ENCODE data around the gene ARHGAP35.
A peak's percentile ranks its signal among the peaks of the same experiment; 100 is the strongest.
"Not testable (repeated sequence)": the region's sequence is repeated elsewhere in the genome, so short reads cannot be mapped to it uniquely, and the experiment has no call there.

Gene ARHGAP35

GRCh38 chr19:46844067-46844489, 16.7 kb upstream of the ARHGAP35 start:
- DNase-seq (ENCODE audit: low read depth) = peak; percentile 57

DNA sequence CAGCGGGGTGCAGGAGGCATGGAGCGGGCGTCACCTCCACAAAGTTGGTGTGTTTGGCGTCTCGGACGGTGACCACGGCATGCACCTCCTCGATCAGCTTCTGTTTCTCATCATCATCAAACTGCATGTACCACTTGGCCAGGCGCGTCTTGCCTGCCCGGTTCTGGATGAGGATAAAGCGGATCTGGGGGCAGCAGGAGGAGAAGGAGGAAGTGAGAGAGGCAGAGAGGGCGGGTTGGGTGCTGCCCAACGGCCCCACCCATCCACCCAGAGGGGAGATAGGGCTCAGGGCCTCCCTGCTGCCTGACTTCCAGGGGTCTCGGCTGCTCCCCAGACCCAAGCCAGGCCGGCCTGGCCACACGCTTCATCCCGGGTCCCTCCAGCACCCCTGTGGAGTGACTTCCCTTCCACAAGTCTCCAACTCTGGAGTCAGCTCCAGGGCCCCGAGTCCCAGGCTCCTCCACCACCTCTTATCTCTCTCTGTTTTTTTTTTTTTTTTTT, 14.8 kb upstream of the ARHGAP35 start:
- no peak for DNase-seq (ENCODE audit: low read depth)

DNA sequence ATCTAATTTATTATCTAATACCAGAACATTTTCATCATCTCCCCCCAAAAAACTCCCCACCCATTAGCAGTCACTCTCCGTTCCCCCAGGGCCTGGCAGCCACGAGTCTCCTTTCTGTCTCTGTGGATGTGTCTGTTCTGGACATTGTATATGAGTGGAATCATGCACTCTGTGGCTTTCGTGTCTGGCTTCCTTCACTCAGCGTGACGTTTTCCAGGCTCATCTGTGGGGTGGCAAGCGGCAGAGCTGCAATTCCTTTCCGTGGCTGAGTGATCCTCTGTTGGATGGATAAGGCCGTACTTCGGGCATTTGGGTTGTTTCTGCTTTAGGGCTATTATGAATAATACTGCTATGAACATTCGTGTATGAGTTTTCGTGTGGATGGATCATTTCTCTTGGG, 13.3 kb upstream of the ARHGAP35 start:
- no peak for DNase-seq (ENCODE audit: low read depth)

GRCh38 chr19:46848389-46848788, 12.4 kb upstream of the ARHGAP35 start:
- DNase-seq (ENCODE audit: low read depth) = no peak

- peak; percentile 42 for DNase-seq (ENCODE audit: low read depth)
Measured at GRCh38 chr19:46849610-46850009, 11.2 kb upstream of the ARHGAP35 start.

GRCh38 chr19:46850228-46851203, 10.3 kb upstream of the ARHGAP35 start, which contains the start of gene AP2S1:
Gene AP2S1, minus strand, starts transcription at chr19:46850846. Its CDS starts 80 bp downstream, at chr19:46850766.
- peak; percentile 99 for DNase-seq (ENCODE audit: low read depth)

DNA sequence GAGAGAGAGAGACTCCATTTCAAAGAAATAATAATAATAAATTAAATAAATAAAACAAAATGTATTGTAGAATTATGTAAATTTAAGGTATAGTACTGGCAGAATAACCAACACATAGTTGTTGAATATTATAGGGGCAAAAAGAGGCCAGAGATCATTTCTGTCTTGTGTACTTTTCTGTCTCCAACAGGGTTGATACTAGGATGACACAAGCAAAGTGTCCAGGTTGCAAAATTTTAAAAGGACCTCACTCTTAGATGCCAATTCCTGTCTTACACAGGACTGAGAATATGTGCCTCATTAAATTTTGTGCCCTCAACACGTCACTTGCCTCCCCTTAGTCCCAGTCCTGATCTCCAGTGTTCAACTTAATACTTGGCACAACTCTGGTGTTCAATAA, 8.0 kb upstream of the ARHGAP35 start:
- no peak for DNase-seq (ENCODE audit: low read depth)

DNA sequence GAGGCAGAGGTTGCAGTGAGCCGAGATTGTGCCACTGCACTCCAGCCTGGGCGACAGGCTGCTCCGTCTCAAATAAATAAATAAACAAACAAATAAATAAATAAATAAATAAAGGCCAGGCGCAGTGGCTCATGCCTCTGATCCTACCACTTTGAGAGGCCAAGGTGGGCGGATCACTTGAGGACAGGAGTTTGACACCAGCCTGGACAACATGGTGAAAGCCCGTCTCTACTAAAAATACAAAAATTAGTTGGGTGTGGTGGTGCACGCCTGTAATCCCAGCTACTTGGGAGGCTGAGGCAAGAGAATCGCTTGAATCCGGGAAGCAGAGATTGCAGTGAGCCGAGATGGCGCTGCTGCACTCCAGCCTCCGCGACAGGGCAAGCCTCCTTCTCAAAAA, 6.1 kb upstream of the ARHGAP35 start:
- not testable (repeated sequence) for DNase-seq (ENCODE audit: low read depth)

- DNase-seq (ENCODE audit: low read depth) = peak; percentile 97
Measured at GRCh38 chr19:46856062-46857022, 4.5 kb upstream of the ARHGAP35 start.

- peak; percentile 74 for DNase-seq (ENCODE audit: low read depth)
Measured at GRCh38 chr19:46859637-46860124, 1.1 kb upstream of the ARHGAP35 start.

- peak; percentile 98 for DNase-seq (ENCODE audit: low read depth)
Measured at GRCh38 chr19:46860125-46860845, 512 bp upstream of the ARHGAP35 start.

GRCh38 chr19:46861691-46862502, 1.1 kb downstream of the ARHGAP35 start:
- peak; percentile 51 for DNase-seq (ENCODE audit: low read depth)

- peak; percentile 17 for DNase-seq (ENCODE audit: low read depth)
Measured at GRCh38 chr19:46862503-46862834, 1.7 kb downstream of the ARHGAP35 start.

GRCh38 chr19:46862974-46863632, 2.3 kb downstream of the ARHGAP35 start:
- DNase-seq (ENCODE audit: low read depth) = no peak

- DNase-seq (ENCODE audit: low read depth) = peak; percentile 64
Measured at GRCh38 chr19:46863818-46864629, 3.2 kb downstream of the ARHGAP35 start.

- DNase-seq (ENCODE audit: low read depth) = peak; percentile 44
Measured at GRCh38 chr19:46866407-46867136, 5.8 kb downstream of the ARHGAP35 start.

DNA sequence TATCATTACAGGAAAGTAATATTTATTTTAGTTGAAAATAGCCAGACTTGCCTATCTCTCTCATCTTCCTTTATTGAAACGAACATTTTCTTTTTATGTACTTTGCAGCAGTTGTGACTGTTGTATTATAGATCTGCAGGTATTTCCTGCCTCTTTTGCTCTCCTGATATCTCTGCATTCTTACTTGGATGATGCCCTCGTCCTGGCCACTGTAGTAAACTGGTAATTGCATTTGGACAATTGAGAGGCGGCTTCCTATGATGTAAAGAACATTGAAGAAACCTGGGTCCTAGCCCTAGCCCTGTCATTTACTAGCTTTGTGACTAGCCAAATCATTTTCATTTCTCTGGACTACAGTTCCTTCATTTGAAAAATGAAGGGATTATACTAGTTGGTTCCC, 6.4 kb downstream of the ARHGAP35 start:
- no peak for DNase-seq (ENCODE audit: low read depth)

DNA sequence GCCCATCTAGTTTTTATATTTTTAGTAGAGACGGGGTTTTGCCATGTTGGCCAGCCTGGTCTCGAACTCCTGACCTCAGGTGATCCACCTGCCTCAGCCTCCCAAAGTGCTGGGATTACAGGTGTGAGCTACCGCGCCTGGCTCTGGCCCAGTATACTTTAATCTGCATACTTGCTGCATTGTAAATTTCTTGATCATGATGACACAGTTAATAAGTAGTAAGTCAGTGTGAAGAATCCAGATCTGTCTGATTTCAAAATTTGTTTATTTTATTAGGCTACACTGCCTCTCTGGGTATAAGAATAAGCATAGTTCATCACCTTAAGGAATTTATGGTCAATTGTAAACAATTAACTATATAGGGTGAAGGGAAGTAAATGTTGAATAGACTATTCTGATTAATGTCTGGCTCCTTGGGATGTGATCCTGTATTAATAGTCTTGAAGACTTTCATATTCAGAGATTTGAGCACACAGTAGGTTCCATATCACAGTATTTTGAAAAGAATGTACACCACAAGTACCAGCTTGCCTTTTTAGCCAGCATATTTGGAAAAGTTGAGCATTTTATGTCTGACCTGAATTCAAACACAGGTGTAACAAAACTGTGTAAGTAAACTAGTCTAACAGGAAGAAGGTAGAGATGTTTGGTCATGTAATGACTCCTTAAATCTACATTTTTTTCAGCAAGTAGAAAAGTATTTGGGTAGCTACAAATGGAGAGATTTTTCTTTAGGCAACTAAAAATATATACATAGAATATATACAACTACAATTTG, 7.4 kb downstream of the ARHGAP35 start:
- DNase-seq (ENCODE audit: low read depth) = no peak
